Measurements from ENCODE around the gene ENTPD8. TPM values are rescaled to one million over a fixed set of nuclear protein-coding genes. Genes with fewer than 3 reads are reported as not detected.

Gene ENTPD8
- total RNA-seq, 2 donors from 2014 or later = not detected

DNA sequence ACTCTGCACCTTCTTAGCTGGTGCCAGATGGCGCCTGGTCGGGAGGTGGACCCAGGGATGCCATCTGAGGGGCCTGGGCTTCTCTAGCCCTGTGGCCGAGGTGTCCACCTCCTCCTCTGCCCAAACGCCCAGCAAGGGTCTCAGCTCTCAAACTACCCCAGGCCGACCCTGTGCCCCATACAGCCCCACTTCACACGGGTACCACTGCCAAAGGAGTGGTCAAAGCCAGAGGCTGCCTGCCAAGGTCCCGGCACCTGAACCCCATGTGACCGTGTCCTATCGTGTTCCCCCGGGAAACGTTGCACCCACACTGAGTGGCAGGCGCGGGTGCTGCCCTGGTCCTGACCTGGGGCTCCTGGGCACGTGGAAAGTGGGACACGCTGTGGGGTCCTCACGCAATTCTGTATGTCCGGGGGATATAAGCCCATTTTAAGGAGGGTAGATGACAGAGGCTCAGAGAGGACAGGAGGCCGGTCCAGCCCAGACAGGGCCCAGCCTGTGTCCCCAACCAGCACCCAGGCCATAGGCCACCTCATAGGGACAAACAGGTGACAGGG, 1.9 kb downstream of the ENTPD8 start:
- DNase-seq (ENCODE audit: low spot score) (no peak), ATAC-seq (no peak)
- no peak overlapping the region for H3K27ac Mint-ChIP-seq
- peaks cover 8 to 15% of the 10 kb centered on the region in 2 donors for H3K27me3 Mint-ChIP-seq
- peaks cover 5 to 6% of the 10 kb centered on the region in 2 donors for H3K4me1 Mint-ChIP-seq (ENCODE audit: low read depth in 2 of 2)
- H3K36me3 Mint-ChIP-seq = no peaks in the 10 kb centered on the region
- no peaks in the 10 kb centered on the region for H3K9me3 Mint-ChIP-seq
- H3K4me3 Mint-ChIP-seq = peak overlapping the region; percentile 44

DNA sequence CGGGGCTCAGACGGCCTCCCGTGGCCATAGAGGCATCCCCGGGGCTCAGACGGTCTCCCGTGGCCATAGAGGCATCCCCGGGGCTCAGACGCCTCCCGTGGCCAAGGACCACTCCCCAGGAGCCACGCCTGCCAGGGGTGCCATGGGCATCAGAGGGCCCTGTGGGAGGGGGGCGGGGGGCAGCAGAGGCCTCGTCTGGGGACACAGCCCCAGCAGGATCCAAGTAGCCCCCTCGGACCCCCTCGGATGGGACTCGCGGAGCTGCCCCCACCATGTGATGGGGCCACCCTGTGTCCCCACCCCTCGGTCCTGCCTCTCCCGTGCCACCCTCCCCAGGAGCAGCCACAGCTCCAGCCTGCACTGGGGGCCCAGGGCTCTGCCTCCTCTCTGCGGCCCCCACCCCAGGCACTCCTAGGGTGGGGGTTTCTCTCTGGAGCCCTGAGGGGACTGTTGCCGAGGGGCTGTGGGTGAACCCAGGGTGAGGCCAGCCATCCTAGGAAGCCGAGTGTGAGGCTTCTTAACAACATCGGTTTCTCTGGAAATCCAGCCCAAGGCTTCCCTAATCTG, 2.5 kb downstream of the ENTPD8 start:
- no peaks in the 10 kb centered on the region for H3K9me3 Mint-ChIP-seq
- peaks cover 5 to 6% of the 10 kb centered on the region in 2 donors for H3K4me1 Mint-ChIP-seq (ENCODE audit: low read depth in 2 of 2)
- ATAC-seq = no peak
- DNase-seq (ENCODE audit: low spot score) = peak; percentile 60
- H3K27ac Mint-ChIP-seq = no peak overlapping the region
- H3K4me3 Mint-ChIP-seq = no peak overlapping the region
- no peaks in the 10 kb centered on the region for H3K36me3 Mint-ChIP-seq
- H3K27me3 Mint-ChIP-seq = peaks cover 8 to 12% of the 10 kb centered on the region in 2 donors

DNA sequence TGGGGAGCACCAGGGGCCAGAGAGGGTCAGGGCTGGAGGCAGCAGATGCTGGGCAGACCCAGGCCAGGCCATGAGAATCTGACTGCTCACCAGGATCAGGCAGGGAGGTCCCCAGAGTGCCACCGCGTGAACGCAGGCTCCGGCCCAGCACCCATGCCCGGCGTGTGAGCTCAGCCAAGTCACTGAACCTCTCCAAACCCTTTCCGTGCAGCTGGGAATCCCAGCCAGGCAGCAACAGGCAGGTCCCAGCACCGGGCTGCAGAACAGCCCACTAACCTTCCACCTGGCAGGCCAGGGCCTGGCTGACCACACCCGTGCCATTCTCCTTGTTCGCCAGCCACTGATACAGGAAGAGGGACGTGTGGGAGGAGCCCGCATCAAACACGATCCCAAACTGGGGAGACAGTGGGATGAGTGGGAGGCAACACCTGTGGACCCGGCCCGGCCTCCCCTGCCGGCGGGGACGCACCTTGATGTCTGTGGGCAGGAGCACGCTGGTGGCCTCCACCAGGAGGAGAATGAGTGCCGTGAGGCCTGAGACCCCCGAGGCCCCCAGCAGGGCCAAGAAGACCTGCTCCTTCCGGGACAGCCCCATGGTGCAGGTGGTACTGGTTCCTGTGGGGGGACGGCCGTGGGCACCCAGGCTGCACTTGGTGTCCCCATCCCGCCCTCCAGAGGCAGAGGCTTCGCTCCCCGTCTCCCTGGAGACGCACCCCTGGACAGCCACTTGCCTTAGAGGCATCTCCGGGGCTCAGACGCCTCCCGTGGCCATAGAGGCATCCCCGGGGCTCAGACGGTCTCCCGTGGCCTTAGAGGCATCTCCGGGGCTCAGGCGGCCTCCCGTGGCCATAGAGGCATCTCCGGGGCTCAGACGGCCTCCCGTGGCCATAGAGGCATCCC, 3.2 kb downstream of the ENTPD8 start:
- Mint-ChIP-seq H3K4me1 (ENCODE audit: low read depth in 2 of 2) (peaks cover 5 to 6% of the 10 kb centered on the region in 2 donors), H3K36me3 (no peaks in the 10 kb centered on the region), H3K27me3 (peaks cover 5 to 8% of the 10 kb centered on the region in 2 donors), H3K9me3 (no peaks in the 10 kb centered on the region), H3K4me3 (no peak overlapping the region), H3K27ac (no peak overlapping the region)
- ATAC-seq (no peak), DNase-seq (ENCODE audit: low spot score) (no peak)

- H3K27me3 Mint-ChIP-seq = peaks cover 5% of the 10 kb centered on the region in 2 donors
- no peak for ATAC-seq
- no peak for DNase-seq (ENCODE audit: low spot score)
These were observed 4.2 kb downstream of the ENTPD8 start for GRCh38 chr9:137436761-137437600.

DNA sequence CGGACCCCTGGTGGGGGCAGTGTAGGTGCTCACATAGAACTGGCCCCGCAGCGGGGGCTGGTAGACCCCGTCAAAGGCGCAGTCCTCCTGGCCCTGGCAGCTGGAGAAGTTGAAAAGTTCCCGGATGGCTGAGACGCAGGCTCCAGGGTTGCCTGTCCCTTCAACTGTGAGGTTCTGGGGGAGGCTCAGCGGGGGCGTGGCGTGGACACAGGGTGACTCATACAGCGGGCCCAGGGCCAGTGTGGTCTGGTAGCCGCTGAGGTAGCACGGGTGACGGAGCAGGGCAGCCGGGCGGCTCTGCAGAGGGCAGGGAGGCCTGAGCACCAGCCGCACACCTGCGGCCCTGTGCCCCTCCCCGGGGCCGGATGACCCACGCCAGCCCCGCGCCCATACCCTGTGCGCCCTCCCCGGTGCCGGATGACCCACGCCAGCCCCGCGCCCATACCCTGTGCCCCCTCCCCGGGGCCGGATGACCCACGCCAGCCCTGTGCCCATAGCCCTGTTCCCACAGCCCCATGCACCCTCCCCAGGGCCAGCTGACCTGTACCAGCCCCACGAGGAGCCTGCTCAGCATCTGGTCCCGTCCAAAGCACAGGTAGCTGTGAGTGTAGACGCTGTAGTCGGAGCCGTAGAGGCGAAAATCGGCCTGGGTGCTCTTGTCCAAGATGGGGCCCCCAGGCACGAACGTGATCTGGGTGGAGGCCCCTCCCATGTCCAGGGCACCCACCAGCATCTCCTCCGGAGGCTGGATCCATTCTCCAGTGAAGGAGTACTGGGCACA, 5.0 kb downstream of the ENTPD8 start:
- Mint-ChIP-seq H3K9me3 (no peaks in the 10 kb centered on the region), H3K4me3 (no peak overlapping the region), H3K27me3 (peaks cover 0 to 2% of the 10 kb centered on the region in 2 donors), H3K4me1 (ENCODE audit: low read depth in 2 of 2) (peaks cover 0 to 3% of the 10 kb centered on the region in 2 donors), H3K36me3 (no peaks in the 10 kb centered on the region), H3K27ac (no peak overlapping the region)
- no peak for DNase-seq (ENCODE audit: low spot score)
- no peak for ATAC-seq

More at GRCh38 chr9:137436761-137437600, 4.2 kb downstream of the ENTPD8 start:
- Mint-ChIP-seq H3K27ac (no peak overlapping the region), H3K4me3 (no peak overlapping the region), H3K9me3 (no peaks in the 10 kb centered on the region), H3K36me3 (no peaks in the 10 kb centered on the region), H3K4me1 (ENCODE audit: low read depth in 2 of 2) (peaks cover 4 to 6% of the 10 kb centered on the region in 2 donors)

- peaks cover 0 to 3% of the 10 kb centered on the region in 2 donors for H3K4me1 Mint-ChIP-seq (ENCODE audit: low read depth in 2 of 2)
- peak in 1 of 2 donors; percentile 7 for ATAC-seq
- H3K36me3 Mint-ChIP-seq = no peaks in the 10 kb centered on the region
These were observed 5.7 kb downstream of the ENTPD8 start for GRCh38 chr9:137435381-137435891.

GRCh38 chr9:137434498-137435380, 6.4 kb downstream of the ENTPD8 start:
- Mint-ChIP-seq H3K9me3 (no peaks in the 10 kb centered on the region), H3K4me3 (no peak overlapping the region), H3K27ac (no peak overlapping the region), H3K27me3 (peaks cover 0 to 2% of the 10 kb centered on the region in 2 donors), H3K36me3 (no peaks in the 10 kb centered on the region), H3K4me1 (ENCODE audit: low read depth in 2 of 2) (peaks cover 0 to 3% of the 10 kb centered on the region in 2 donors)
- ATAC-seq = peak in 1 of 2 donors; percentile 9
- DNase-seq (ENCODE audit: low spot score) = no peak

More at GRCh38 chr9:137435381-137435891, 5.7 kb downstream of the ENTPD8 start:
- peaks cover 0 to 2% of the 10 kb centered on the region in 2 donors for H3K27me3 Mint-ChIP-seq
- no peak overlapping the region for H3K4me3 Mint-ChIP-seq
- DNase-seq (ENCODE audit: low spot score) = no peak
- no peaks in the 10 kb centered on the region for H3K9me3 Mint-ChIP-seq
- H3K27ac Mint-ChIP-seq = no peak overlapping the region

GRCh38 chr9:137433916-137434431, 7.2 kb downstream of the ENTPD8 start:
- H3K27me3 Mint-ChIP-seq = no peaks in the 10 kb centered on the region
- H3K27ac Mint-ChIP-seq = no peak overlapping the region
- H3K36me3 Mint-ChIP-seq = no peaks in the 10 kb centered on the region
- H3K4me1 Mint-ChIP-seq (ENCODE audit: low read depth in 2 of 2) = no peaks in the 10 kb centered on the region
- DNase-seq (ENCODE audit: low spot score) (no peak), ATAC-seq (no peak)
- H3K9me3 Mint-ChIP-seq = no peaks in the 10 kb centered on the region
- H3K4me3 Mint-ChIP-seq = no peak overlapping the region

DNA sequence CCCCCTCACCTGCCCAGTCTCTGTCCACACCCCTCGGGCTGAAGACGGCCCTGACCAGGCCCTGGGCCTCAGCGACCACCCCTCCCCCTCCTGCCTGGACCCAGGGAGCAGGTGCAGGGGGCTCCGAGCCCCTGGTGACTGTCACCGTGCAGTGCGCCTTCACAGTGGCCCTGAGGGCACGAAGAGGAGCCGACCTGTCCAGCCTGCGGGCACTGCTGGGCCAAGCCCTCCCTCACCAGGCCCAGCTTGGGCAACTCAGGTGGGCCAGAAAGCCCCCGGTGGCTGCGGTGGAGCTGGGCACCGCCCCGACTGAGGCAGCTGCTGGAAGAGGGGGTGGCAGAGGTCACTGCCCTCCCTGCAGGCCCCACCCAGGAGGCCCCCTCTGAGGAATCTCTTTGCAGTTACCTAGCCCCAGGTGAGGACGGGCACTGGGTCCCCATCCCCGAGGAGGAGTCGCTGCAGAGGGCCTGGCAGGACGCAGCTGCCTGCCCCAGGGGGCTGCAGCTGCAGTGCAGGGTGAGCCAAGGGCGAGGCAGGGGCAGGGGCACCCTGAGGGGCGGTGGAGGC, 7.7 kb downstream of the ENTPD8 start:
- no peak for ATAC-seq
- H3K9me3 Mint-ChIP-seq = no peaks in the 10 kb centered on the region
- no peak overlapping the region for H3K4me3 Mint-ChIP-seq
- H3K36me3 Mint-ChIP-seq = no peaks in the 10 kb centered on the region
- H3K27me3 Mint-ChIP-seq = no peaks in the 10 kb centered on the region
- no peak overlapping the region for H3K27ac Mint-ChIP-seq
- no peak for DNase-seq (ENCODE audit: low spot score)
- H3K4me1 Mint-ChIP-seq (ENCODE audit: low read depth in 2 of 2) = no peaks in the 10 kb centered on the region

DNA sequence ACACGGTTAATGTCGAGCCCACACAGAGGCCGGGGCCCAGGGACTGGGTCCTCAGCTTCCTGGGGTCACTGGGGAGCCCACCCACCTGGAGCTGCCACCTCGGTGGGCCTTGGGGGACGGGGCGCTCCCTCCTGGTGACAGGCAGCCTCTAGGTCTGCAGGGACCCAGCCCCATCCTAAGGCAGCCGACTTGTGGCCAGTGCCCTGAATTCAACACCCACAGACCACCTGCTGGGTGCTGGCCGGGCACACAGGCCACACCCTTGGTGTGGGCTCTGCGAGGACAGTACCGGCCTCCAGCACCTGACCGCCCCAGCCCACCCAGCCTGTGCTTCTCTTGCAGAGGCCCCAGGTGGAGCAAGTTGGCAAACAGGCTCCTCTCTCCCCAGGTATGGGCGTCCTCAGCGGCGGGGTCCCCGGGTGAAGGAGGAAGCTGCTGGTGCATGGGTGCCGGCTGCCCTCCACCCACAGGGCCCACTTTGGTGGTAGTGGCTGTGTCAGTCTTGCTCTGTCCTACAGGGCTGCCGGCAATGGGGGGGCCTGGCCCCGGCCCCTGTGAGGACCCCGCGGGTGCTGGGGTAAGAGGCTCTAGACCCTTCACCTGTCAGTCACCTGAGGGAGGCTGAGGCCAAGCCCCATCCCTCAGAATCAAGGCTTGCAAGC, 8.3 kb downstream of the ENTPD8 start:
- no peak overlapping the region for H3K27ac Mint-ChIP-seq
- H3K4me3 Mint-ChIP-seq = no peak overlapping the region
- H3K9me3 Mint-ChIP-seq = no peaks in the 10 kb centered on the region
- no peaks in the 10 kb centered on the region for H3K36me3 Mint-ChIP-seq
- no peaks in the 10 kb centered on the region for H3K4me1 Mint-ChIP-seq (ENCODE audit: low read depth in 2 of 2)
- no peaks in the 10 kb centered on the region for H3K27me3 Mint-ChIP-seq
- no peak for DNase-seq (ENCODE audit: low spot score)
- ATAC-seq = no peak

DNA sequence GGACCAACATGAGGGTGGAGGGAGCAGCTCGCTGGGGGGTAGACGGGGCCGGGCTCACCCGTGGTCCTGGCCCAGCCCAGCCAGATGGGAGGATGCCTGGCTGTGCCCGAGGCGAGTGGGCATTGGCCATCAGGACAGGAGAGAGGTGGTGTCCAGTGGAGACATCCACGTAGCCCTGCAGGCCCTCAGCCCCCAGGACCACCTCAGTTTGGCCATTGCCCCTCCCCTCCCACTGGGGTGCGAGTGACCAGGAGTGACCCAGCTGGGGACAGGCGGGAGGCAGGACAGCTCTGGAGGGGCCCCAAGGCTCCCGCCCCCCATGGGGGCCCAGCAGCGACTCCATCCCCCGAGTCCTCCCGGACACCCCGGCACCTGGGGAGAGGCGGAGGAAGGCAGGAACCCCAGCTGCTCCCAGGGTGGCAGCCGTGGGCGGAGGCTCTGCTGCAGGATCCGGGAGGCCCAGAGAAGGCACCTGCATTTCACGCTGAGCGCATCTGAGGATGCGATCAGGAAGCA, 9.7 kb downstream of the ENTPD8 start:
- H3K9me3 Mint-ChIP-seq = no peaks in the 10 kb centered on the region
- no peak overlapping the region for H3K27ac Mint-ChIP-seq
- no peak for ATAC-seq
- H3K27me3 Mint-ChIP-seq = no peaks in the 10 kb centered on the region
- H3K4me3 Mint-ChIP-seq = no peak overlapping the region
- H3K4me1 Mint-ChIP-seq (ENCODE audit: low read depth in 2 of 2) = no peaks in the 10 kb centered on the region
- DNase-seq (ENCODE audit: low spot score) = no peak
- no peaks in the 10 kb centered on the region for H3K36me3 Mint-ChIP-seq
